Vagina (tissue), 2 donors: Measurements from ENCODE around the gene SPHK2. TPM values are rescaled to one million over a fixed set of nuclear protein-coding genes. Genes with fewer than 3 reads are reported as not detected.

Source experiments
- DNase-seq, 2 donors: peaks; one replicate each; pipeline ENCODE4 v3.0.0-alpha.2; 2017; ENCODE audit errors: extremely low spot score in 2 of 2
- H3K27ac ChIP-seq: fragments of 200-600 bp; sonication (generic); one replicate; pipeline ENCODE4 v1.5.1; 2019
- H3K27me3 ChIP-seq: fragments of 200-600 bp; sonication (generic); one replicate; pipeline ENCODE4 v1.5.1; 2019
- H3K36me3 ChIP-seq, 2 donors: fragments of 200-600 bp; sonication (generic); one replicate each; pipeline ENCODE4 v1.5.1; 2017 to 2019
- H3K4me1 ChIP-seq: fragments of 200-600 bp; sonication (generic); one replicate; pipeline ENCODE4 v1.5.1; 2019
- H3K4me3 ChIP-seq, 2 donors: fragments of 200-600 bp; sonication (generic); 1 replicate in 1 of 2; 2 replicates in 1 of 2; pipeline ENCODE4 v1.5.1; 2016 to 2019
- H3K9me3 ChIP-seq: fragments of 200-600 bp; sonication (generic); one replicate; pipeline ENCODE4 v1.5.1; 2019
- POLR2A ChIP-seq, 2 donors: fragments of 450-650 bp; IDR thresholded peaks; one replicate each; pipeline ENCODE4 v1.6.1; 2017; ENCODE audit warnings: antibody characterized with exemption in 2 of 2, mild to moderate bottlenecking in 2 of 2, moderate library complexity in 2 of 2
- POLR2AphosphoS5 ChIP-seq, 2 donors: sonication (generic); formaldehyde crosslinking; IDR thresholded peaks; one replicate each; pipeline ENCODE4 v1.9.0; 2017; ENCODE audit warnings: antibody characterized with exemption in 2 of 2, mild to moderate bottlenecking in 2 of 2, low read depth in 1 of 2; ENCODE audit not compliant: insufficient read depth in 1 of 2
- intact Hi-C: fragments of 100-400 bp; cut with DNase I; formaldehyde crosslinking; loops from one replicate; pipeline ENCODE4 v1.15.1; 2023
- total RNA-seq: library from RNA; depleted of rRNA; stranded (reverse); fragments of >200 nt; gene quantifications from one replicate; pipeline ENCODE4 v1.2.3, GENCODE V29; 2016
- TF ChIP-seq, protein P1 (sequence below), 3 experiments: fragments of 450-650 bp in 2 of 3; fragments of 200-600 bp in 1 of 3; sonication (generic) in 1 of 3; IDR thresholded peaks; one replicate each; pipeline ENCODE4 v1.5.1; 2017 to 2019; ENCODE audit warnings: antibody characterized with exemption in 3 of 3, mild to moderate bottlenecking in 2 of 3, moderate library complexity in 2 of 3

The SPHK2 gene
- total RNA-seq, 1 donor from 2014 or later = 19.9 TPM

DNA sequence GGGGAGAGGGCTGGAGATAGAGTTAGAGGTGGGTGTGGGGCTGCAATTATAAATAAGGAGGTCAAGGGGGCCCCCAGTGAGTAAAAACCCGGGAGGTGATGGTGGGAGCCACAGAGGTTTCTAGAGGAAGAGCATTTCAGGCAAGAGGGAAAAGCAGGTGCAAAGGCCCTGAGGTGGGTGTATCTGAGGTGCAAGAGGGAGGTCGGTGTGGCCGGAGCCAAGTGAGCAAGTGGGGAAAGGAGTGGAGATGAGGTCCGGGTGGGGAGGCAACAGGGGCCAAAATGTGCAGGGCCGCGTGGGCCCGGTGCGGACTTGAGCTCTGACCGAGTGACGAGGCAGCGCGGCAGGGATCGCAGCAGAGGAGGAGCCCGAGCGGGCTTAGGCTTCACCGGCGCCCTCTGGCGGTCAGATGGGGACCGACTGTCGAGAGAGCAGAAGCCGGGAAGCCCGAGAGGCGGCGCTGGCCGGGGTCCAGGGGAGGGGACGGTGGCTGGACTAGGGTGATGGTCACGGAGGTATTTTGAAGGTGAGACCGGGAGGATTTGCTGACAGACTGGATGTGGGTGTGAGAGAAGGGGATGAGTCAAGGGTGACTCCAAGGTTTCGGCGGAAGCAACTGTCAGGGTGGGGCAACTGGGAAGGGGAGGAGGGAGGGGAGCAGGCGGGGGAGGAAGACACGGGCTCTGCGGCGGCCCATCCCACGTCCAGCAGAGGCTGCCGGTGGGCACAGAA lies 30.5 kb upstream of the SPHK2 start:
- TF ChIP-seq POLR2AphosphoS5 (IDR thresholded peaks at IDR 0.05; ENCODE audit: insufficient read depth in 1 of 2, low read depth in 1 of 2) = peak; percentile 58 to 69
- TF ChIP-seq POLR2A (IDR thresholded peaks at IDR 0.05) = no peak
- TF ChIP-seq, protein P1, sequence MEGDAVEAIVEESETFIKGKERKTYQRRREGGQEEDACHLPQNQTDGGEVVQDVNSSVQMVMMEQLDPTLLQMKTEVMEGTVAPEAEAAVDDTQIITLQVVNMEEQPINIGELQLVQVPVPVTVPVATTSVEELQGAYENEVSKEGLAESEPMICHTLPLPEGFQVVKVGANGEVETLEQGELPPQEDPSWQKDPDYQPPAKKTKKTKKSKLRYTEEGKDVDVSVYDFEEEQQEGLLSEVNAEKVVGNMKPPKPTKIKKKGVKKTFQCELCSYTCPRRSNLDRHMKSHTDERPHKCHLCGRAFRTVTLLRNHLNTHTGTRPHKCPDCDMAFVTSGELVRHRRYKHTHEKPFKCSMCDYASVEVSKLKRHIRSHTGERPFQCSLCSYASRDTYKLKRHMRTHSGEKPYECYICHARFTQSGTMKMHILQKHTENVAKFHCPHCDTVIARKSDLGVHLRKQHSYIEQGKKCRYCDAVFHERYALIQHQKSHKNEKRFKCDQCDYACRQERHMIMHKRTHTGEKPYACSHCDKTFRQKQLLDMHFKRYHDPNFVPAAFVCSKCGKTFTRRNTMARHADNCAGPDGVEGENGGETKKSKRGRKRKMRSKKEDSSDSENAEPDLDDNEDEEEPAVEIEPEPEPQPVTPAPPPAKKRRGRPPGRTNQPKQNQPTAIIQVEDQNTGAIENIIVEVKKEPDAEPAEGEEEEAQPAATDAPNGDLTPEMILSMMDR (IDR thresholded peaks at IDR 0.05) = peak; percentile 60 to 92 (median 81)
- Histone ChIP-seq H3K9me3 (no peaks in the 10 kb centered on the region), H3K36me3 (no peaks in the 10 kb centered on the region), H3K4me1 (peaks cover 24% of the 10 kb centered on the region), H3K27me3 (no peaks in the 10 kb centered on the region), H3K27ac (no peak overlapping the region), H3K4me3 (peak overlapping the region; percentile 34 to 46)
- no peak for DNase-seq
- intact Hi-C loops = loop anchor here (5.0 kb wide), 1 partner anchor 97 kb away; no protein-coding TSS in a partner anchor

DNA sequence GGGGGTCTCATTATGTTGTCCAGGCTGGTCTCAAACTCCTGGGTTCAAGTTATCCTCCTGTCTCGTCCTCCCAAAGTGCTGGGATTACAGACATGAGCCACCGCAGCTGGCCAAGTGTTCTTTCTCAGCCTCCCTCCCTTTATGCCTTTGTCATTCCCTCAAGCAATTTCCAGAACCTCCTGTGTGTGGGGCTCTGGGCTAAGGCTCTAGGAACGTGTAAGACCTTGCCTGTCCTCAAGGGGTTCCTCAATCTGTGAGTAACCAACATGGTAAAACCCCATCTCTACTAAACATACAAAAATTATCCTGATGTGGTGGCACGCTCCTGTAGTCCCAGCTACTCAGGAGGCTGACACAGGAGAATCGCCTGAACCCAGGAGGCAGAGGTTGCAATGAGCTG lies 28.3 kb upstream of the SPHK2 start:
- no peak overlapping the region for H3K4me3 ChIP-seq
- intact Hi-C loops = no loop called here
- H3K36me3 ChIP-seq = no peaks in the 10 kb centered on the region
- H3K4me1 ChIP-seq = peaks cover 23% of the 10 kb centered on the region
- H3K27me3 ChIP-seq = no peaks in the 10 kb centered on the region
- DNase-seq = no peak
- TF ChIP-seq POLR2AphosphoS5 (IDR thresholded peaks at IDR 0.05; ENCODE audit: insufficient read depth in 1 of 2, low read depth in 1 of 2) = no peak
- TF ChIP-seq POLR2A (IDR thresholded peaks at IDR 0.05) = no peak
- TF ChIP-seq, protein P1 (IDR thresholded peaks at IDR 0.05) = no peak
- no peak overlapping the region for H3K27ac ChIP-seq
- H3K9me3 ChIP-seq = no peaks in the 10 kb centered on the region

DNA sequence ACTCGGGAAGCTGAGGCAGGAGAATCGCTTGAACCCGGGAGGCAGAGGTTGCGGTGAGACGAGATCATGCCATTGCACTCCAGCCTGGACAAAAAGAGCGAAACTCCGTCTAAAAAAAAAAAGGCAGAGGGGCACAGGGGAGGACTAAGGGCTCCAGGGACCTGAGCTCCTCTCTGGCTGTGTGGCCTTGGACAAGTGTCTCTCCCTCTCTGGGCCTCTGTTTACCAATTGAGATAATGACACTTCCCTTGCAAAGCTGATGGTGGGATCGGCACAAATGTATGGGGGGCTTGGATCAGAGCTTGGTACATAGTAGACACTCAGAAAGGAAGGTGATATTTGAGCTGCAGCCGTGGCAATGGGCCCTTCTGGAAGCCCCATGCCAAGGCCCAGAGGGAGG lies 24.1 kb upstream of the SPHK2 start:
- Histone ChIP-seq H3K27ac (no peak overlapping the region), H3K36me3 (no peaks in the 10 kb centered on the region), H3K27me3 (no peaks in the 10 kb centered on the region), H3K9me3 (no peaks in the 10 kb centered on the region), H3K4me1 (no peaks in the 10 kb centered on the region), H3K4me3 (no peak overlapping the region)
- DNase-seq = no peak
- TF ChIP-seq POLR2AphosphoS5 (IDR thresholded peaks at IDR 0.05; ENCODE audit: insufficient read depth in 1 of 2, low read depth in 1 of 2) = no peak
- TF ChIP-seq, protein P1 (IDR thresholded peaks at IDR 0.05) = no peak
- TF ChIP-seq POLR2A (IDR thresholded peaks at IDR 0.05) = no peak
- intact Hi-C loops = no loop called here

DNA sequence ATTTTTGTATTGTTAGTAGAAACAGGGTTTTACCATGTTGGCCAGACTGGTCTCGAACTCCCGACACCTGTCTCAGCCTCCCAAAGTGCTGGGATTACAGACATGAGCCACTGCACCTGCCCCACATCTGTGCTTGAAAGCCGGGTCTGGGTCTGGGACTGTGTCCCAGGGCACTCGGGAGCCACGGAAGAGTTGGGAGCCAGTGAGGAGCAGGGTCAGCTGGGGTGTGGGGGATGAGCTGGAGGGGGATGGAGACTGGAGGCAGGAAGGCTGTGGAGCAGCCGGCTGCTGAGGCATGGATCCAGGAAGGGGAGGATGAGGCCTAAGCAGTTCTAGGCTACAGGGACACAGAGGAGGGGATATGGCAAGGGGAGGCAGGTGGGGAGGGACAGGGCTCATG lies 23.5 kb upstream of the SPHK2 start:
- TF ChIP-seq, protein P1 (IDR thresholded peaks at IDR 0.05) = no peak
- TF ChIP-seq POLR2AphosphoS5 (IDR thresholded peaks at IDR 0.05; ENCODE audit: insufficient read depth in 1 of 2, low read depth in 1 of 2) (no peak), POLR2A (IDR thresholded peaks at IDR 0.05) (no peak)
- Histone ChIP-seq H3K9me3 (no peaks in the 10 kb centered on the region), H3K27ac (no peak overlapping the region), H3K4me1 (no peaks in the 10 kb centered on the region), H3K27me3 (no peaks in the 10 kb centered on the region), H3K4me3 (no peak overlapping the region), H3K36me3 (no peaks in the 10 kb centered on the region)
- DNase-seq = no peak
- intact Hi-C loops = no loop called here

DNA sequence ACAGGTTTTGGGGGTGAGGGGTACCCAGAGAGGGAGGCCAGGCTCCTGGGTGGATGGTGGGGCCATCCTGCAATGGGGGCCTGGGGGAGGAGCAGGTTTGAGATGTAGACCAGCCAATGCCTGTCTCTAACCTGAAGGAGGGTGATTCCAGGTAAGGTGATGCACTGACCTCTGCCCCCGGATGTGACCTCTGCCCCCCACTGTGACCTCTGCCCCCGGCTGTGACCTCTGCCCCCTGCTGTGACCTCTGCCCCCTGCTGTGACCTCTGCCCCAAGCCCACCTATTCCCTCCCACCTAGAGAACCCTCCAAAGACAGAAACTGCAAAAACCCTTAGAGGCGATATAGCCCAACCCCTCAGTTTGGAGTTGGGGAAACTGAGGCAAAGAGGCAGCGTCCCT lies 23.1 kb upstream of the SPHK2 start:
- no peak overlapping the region for H3K27ac ChIP-seq
- intact Hi-C loops = no loop called here
- no peak for TF ChIP-seq POLR2A (IDR thresholded peaks at IDR 0.05)
- no peak for TF ChIP-seq POLR2AphosphoS5 (IDR thresholded peaks at IDR 0.05; ENCODE audit: insufficient read depth in 1 of 2, low read depth in 1 of 2)
- TF ChIP-seq, protein P1 (IDR thresholded peaks at IDR 0.05) = no peak
- DNase-seq = no peak
- H3K9me3 ChIP-seq = no peaks in the 10 kb centered on the region
- H3K4me3 ChIP-seq = no peak overlapping the region
- H3K27me3 ChIP-seq = no peaks in the 10 kb centered on the region
- no peaks in the 10 kb centered on the region for H3K36me3 ChIP-seq
- H3K4me1 ChIP-seq = no peaks in the 10 kb centered on the region
